OCI-LY1 (cell line): Measurements from ENCODE around the gene UTF1.

ENCODE experiments used
- H2AFZ ChIP-seq: fragments of 200-600 bp; sonication (generic), shearing (Covaris generic); 2 replicates; pipeline ENCODE4 v1.6.0; 2014; ENCODE audit warnings: antibody characterized with exemption, mild to moderate bottlenecking, low read length
- H3F3A ChIP-seq: fragments of 200-600 bp; sonication (generic), shearing (Covaris generic); 2 replicates; pipeline ENCODE4 v1.6.0; 2014; ENCODE audit warnings: mild to moderate bottlenecking, antibody characterized with exemption, low read length, moderate library complexity; ENCODE audit not compliant: insufficient read depth
- H3K27ac ChIP-seq: fragments of 200-600 bp; sonication (generic); 2 replicates; pipeline ENCODE4 v1.5.1; 2014; ENCODE audit warnings: low read length, mixed run types, mild to moderate bottlenecking, low read depth; ENCODE audit not compliant: poor library complexity, severe bottlenecking
- H3K27me3 ChIP-seq: fragments of 200-600 bp; sonication (generic); 2 replicates; pipeline ENCODE4 v1.6.0; 2014; ENCODE audit warnings: antibody characterized with exemption, mild to moderate bottlenecking, low read length, moderate library complexity; ENCODE audit not compliant: insufficient read depth
- H3K36me3 ChIP-seq: fragments of 200-600 bp; sonication (generic); 2 replicates; pipeline ENCODE4 v1.6.1; 2014; ENCODE audit warnings: mild to moderate bottlenecking, antibody characterized with exemption, low read length, moderate library complexity, mixed read lengths; ENCODE audit not compliant: insufficient read depth
- H3K4me1 ChIP-seq: fragments of 200-600 bp; sonication (generic); 2 replicates; pipeline ENCODE4 v1.5.1; 2014; ENCODE audit warnings: mild to moderate bottlenecking, low read length, moderate library complexity; ENCODE audit not compliant: insufficient read depth, severe bottlenecking
- H3K4me2 ChIP-seq: fragments of 200-600 bp; sonication (generic), shearing (Covaris generic); 2 replicates; pipeline ENCODE4 v1.6.1; 2014; ENCODE audit warnings: low read length
- H3K4me3 ChIP-seq: fragments of 200-600 bp; sonication (generic); 2 replicates; pipeline ENCODE4 v1.5.1; 2014; ENCODE audit warnings: low read length, low read depth, mild to moderate bottlenecking, mixed read lengths; ENCODE audit not compliant: poor library complexity, severe bottlenecking
- H3K79me2 ChIP-seq: fragments of 200-600 bp; shearing (Covaris generic); 2 replicates; pipeline ENCODE4 v1.6.1; 2016; ENCODE audit warnings: mixed run types, low read length, mixed read lengths; ENCODE audit not compliant: insufficient read depth
- H3K9ac ChIP-seq: fragments of 200-600 bp; sonication (generic), shearing (Covaris generic); 2 replicates; pipeline ENCODE4 v1.6.1; 2014; ENCODE audit warnings: mild to moderate bottlenecking, low read length, mixed read lengths
- H3K9me2 ChIP-seq: fragments of 200-600 bp; sonication (generic), shearing (Covaris generic); 2 replicates; pipeline ENCODE4 v1.6.1; 2014; ENCODE audit warnings: low read depth, mild to moderate bottlenecking, low read length, mixed read lengths
- H3K9me3 ChIP-seq: fragments of 200-600 bp; shearing (Covaris generic); 2 replicates; pipeline ENCODE4 v1.6.1; 2014; ENCODE audit warnings: low read length, mixed read lengths
- H4K20me1 ChIP-seq: fragments of 200-600 bp; sonication (generic), shearing (Covaris generic); 2 replicates; pipeline ENCODE4 v1.6.0; 2016; ENCODE audit warnings: mild to moderate bottlenecking, low read length; ENCODE audit not compliant: insufficient read depth
- CTCF ChIP-seq: fragments of 200-600 bp; sonication (generic), shearing (Covaris generic); IDR thresholded peaks from 2 replicates; pipeline ENCODE4 v1.5.1; 2017; ENCODE audit warnings: mild to moderate bottlenecking, antibody characterized with exemption, low read length, moderate library complexity, mixed read lengths
- EZH2 ChIP-seq: fragments of 200-600 bp; sonication (generic), shearing (Covaris generic); IDR thresholded peaks from 2 replicates; pipeline ENCODE4 v1.8.0; 2017; ENCODE audit warnings: borderline replicate concordance, mixed run types, mild to moderate bottlenecking, antibody characterized with exemption, low read length, moderate library complexity, mixed read lengths

The UTF1 gene

GRCh38 chr10:133185421-133185820, 44.6 kb upstream of the UTF1 start:
- H3K27ac ChIP-seq: no peak overlapping the region
- no peaks in the 10 kb centered on the region for H4K20me1 ChIP-seq
- H3K27me3 ChIP-seq: no peaks in the 10 kb centered on the region
- no peaks in the 10 kb centered on the region for H3K9me2 ChIP-seq
- no peak overlapping the region for H3K4me3 ChIP-seq
- no peak for TF ChIP-seq CTCF
- no peak for TF ChIP-seq EZH2
- no peaks in the 10 kb centered on the region for H3K36me3 ChIP-seq
- H3K79me2 ChIP-seq: no peaks in the 10 kb centered on the region
- H3K9ac ChIP-seq: no peak overlapping the region
- no peaks in the 10 kb centered on the region for H3F3A ChIP-seq
- no peaks in the 10 kb centered on the region for H3K9me3 ChIP-seq
- H2AFZ ChIP-seq: no peak overlapping the region
- H3K4me1 ChIP-seq: no peaks in the 10 kb centered on the region
- no peak overlapping the region for H3K4me2 ChIP-seq

DNA sequence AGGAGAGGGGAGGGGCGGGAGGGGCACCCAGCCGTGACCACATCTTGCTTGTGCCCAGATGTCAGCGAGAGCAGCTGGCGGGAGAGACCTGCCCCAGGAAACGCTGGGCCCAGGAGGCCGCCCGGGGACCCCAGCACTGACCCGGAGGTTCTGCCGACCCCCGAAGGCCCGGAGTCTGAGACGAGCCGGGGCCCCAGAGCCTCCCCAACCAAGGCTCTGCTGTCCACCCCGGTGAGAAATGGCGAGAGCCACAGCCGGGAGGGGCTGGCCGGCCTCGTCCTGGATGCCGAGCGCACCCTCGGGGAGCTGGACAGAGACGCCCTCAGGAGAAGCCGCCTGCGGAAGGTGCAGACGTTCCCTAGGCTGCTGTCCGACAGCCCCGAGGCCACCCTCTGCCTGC, 44.1 kb upstream of the UTF1 start:
- Histone ChIP-seq H3K9me2 (no peaks in the 10 kb centered on the region), H2AFZ (no peak overlapping the region), H3K36me3 (no peaks in the 10 kb centered on the region), H4K20me1 (no peaks in the 10 kb centered on the region), H3K27ac (no peak overlapping the region), H3K4me2 (no peak overlapping the region), H3K27me3 (no peaks in the 10 kb centered on the region), H3F3A (no peaks in the 10 kb centered on the region), H3K79me2 (no peaks in the 10 kb centered on the region), H3K4me1 (no peaks in the 10 kb centered on the region), H3K9me3 (no peaks in the 10 kb centered on the region), H3K4me3 (no peak overlapping the region), H3K9ac (no peak overlapping the region)
- TF ChIP-seq CTCF: no peak
- TF ChIP-seq EZH2: no peak

GRCh38 chr10:133186416-133187090, 43.5 kb upstream of the UTF1 start:
- Histone ChIP-seq H3K4me1 (no peaks in the 10 kb centered on the region), H3K36me3 (no peaks in the 10 kb centered on the region), H3K4me3 (no peak overlapping the region), H3K4me2 (no peak overlapping the region), H2AFZ (no peak overlapping the region), H3K9me2 (no peaks in the 10 kb centered on the region), H3K9ac (no peak overlapping the region), H3K79me2 (no peaks in the 10 kb centered on the region), H3K27ac (no peak overlapping the region), H3F3A (no peaks in the 10 kb centered on the region), H3K9me3 (no peaks in the 10 kb centered on the region), H4K20me1 (no peaks in the 10 kb centered on the region), H3K27me3 (no peaks in the 10 kb centered on the region)
- TF ChIP-seq EZH2 (no peak), CTCF (no peak)
